ENCODE measurements around the gene IHH.

IHH gene

DNA sequence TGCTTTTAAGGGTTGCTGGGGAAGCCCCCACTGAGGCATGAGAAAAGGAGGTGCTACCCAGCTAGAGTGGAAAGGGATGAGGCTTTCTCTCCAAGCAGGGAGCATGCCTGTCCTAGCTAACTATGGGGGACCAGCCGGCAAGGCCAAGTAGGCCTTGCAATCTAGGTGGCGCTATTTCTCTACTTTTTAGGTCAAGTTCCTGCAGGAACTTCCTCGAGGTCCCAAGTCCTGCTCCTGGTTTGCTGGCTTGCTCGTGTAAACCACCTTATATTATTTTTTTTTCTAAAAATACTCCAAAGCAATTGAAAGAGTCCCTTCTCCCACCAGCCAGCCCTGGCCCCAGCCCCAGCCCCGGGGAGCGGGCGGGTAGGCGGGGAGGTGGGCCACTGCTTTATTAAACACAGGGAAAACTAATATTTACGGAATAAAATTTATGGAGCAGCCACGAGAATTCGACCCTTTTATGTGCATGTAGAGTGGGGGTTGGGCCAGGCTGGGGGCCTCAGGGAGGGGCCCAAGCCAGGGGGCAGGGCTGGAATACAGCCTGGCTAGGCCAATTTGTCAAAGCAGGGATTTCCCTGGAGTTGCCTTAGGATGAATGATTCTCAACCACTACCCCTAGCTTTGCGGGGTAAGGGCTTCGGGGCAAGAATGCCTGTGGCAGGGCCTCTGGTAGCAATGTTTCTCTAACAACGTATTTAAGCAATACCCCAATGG, 12.8 kb upstream of the IHH start:
- DNase-seq: peak in 1 of 2 donors; percentile 29

DNA sequence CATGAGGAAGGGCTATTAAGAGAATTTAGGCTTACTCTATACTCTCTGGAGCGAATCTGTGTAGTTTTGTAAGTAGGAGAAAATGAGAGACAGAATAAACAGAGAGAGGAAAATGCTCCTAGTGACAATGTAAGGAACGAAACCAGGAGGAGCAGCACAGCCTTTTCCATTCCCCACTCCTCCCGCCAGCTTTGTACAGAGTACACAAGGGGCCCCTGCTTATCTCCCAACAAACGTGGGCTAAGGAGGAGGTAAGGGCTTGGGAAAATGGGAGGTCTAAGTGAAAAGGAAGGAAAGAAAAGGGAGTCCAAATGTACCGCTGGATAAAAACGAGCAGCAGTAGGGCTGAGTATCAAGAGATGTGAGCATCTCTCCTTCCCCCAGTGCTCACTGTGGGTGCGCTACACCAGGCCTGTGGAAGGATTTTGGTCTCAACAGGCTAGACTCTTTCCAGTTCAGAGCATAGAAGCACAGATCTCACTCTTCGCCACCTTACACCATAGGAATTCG, 12.1 kb upstream of the IHH start:
- DNase-seq: no peak

DNA sequence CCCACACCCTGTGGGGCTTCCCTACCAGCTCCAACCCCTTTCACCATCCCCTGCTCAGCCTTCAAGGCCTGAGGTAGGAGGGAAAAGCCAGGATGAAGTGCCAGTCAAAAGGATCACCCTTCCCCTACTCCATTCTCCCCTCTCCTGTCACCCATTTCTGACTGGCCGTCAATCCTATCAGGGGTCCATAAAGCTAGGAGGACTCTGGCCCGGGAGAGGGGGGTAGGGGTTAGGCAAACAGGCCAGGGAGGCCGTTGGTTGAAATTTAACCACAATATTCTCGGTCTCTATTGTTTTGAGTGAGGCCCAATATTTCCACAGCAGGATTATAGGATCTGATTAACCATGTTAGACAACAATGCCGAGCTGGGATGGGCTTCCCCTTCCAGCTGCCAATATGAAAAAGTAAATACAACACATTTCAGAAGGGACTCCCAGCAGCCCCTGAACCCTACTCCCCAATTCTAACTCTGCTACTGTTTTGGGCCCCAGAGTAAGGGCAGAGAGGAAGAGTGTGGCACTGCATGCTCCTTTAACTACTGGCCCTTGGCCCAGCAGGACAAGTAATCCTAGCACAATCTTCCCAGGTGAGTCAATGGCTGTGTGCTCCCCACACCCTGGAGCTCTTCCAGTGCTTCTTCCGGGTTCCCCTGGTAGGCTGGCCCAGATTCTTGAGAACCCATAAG, 10.6 kb upstream of the IHH start:
- DNase-seq: no peak

DNA sequence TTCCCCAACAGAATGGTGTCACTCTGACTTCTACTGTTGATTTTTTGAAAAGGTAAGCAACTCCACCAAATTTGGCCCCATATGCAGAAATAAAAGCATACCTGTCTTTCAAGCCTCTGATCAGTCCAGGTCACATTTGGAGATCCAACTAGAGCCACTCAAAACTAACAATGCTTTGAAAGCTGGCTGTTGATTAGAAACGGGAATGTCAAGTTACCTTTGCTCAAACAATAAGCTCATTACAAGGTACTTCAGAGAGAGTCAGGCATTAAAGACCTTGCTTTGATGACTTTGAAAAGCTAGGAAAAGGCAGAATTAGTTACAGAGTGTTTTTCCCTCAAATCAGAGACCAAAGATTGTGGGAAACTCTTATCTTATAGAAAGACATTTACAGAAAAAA, 4.8 kb upstream of the IHH start:
- DNase-seq: no peak

DNA sequence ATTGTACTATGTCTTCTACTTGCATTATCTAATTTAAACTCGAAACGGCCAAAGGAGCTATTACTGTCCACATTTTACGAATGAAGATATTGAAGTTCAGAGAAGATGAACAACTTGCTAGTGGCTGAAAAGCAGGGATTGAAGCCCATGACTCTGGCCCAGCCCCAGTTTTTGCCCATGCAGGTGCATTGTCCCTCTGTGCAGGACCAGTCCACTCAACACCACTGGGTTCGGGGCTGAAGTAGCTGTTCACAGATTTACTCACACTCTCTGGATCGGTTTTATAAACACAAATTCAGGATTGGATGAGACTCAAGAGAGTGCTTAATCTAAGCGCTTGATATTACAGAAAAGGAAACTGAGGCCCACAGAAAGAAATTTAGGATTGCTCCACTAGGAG, 1.4 kb upstream of the IHH start:
- no peak for DNase-seq

DNA sequence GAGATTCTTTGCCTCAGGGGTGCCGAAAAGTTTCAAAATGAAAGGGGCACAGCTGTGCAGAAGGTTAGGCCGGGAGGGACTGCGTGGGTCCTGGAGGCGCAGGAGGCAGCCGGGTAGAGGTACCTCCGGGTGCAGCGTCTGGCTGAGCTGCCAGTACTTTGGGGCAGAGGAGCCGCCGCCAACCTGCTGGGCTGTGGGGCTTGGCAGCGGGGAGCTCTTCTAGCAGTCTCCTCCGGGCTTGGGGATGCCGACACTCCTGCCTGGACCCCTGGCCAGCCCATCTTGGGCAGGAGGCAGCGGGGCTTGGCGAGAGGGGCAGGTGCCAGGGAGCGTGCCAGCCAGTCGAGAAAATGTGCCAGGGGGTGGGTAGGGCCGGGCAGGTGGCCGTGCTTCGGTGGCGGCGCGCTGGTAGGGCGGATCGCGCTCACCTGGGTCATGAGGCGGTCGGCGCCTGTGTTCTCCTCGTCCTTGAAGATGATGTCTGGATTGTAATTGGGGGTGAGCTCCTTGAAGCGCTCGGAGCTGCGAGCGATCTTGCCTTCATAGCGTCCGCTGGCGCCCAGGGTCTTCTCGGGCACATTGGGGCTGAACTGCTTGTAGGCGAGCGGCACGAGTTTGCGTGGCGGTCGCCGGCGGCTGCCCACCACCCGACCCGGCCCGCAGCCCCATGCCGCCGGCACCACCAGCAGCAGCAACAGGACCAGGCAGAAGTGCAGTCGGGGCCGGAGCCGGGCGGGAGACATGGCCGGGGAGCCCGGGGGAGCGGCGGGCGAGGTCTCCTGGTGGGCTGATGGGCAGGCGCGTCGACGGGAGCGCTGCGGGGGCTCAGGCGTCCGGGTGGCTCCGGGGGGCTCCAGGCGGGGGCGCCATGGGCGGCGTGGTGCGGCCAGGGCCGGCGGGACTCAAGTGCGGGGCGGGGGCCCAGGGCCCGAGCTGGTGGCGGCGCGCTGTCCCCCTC, 717 bp downstream of the IHH start:
- DNase-seq: no peak

DNA sequence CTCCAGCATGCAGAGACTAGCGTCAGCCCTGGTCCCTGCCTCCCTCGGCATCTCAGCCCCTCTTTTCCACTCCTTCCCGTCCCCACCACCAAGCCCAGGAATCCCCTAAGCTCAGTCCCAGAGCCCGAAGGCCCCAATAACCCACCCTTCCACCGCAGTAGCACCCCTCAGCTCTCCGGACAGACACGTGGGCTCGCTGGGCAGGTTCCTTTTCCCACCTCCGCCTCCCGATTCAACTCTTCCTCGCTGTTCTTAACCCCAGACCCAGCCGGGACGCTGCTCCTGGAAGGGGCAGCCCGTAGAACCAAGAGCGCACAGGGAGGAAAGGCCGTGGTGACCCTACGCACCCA, 1.4 kb downstream of the IHH start:
- no peak for DNase-seq

DNA sequence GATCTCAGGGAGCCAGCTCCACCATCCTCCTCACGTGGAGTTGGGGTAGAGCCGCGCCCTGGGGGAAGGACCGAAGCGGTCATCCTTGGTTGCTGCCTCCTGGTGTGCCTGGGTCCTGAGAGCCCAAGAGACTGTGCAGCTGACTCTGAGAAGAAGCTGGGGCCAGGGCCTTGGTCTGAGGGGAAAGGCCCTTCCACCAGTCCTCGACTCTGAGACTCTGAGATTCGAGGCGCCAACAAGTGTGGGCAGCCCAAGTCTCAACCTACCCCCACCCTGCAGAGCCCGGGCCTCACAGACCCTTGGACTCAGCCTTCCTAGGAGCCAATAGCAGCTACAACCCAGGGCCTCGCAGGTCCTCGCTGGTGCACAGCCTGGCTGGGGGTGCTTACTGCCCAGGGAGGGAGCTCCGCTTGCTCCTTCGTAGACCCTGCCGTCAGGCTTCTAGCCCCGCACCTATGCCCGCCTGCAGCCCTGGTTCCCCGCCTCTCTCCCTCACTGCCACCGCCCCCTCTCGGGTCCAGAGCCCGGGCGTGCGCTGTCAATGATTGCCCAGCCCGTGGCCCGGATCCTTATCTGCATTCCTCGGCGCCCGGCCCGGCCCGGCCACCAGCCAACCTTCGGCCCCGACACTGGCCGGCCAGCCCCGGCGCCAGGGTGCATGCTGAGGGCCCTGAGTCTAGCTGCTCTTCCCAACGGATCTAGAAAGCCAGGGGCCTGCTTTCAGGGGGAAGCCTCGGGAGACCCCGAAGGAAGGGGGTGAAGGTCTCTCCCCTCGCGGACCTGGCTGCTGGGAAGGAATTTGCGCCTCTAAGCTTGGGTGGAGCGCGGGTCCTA, 2.0 kb downstream of the IHH start:
- DNase-seq: no peak

DNA sequence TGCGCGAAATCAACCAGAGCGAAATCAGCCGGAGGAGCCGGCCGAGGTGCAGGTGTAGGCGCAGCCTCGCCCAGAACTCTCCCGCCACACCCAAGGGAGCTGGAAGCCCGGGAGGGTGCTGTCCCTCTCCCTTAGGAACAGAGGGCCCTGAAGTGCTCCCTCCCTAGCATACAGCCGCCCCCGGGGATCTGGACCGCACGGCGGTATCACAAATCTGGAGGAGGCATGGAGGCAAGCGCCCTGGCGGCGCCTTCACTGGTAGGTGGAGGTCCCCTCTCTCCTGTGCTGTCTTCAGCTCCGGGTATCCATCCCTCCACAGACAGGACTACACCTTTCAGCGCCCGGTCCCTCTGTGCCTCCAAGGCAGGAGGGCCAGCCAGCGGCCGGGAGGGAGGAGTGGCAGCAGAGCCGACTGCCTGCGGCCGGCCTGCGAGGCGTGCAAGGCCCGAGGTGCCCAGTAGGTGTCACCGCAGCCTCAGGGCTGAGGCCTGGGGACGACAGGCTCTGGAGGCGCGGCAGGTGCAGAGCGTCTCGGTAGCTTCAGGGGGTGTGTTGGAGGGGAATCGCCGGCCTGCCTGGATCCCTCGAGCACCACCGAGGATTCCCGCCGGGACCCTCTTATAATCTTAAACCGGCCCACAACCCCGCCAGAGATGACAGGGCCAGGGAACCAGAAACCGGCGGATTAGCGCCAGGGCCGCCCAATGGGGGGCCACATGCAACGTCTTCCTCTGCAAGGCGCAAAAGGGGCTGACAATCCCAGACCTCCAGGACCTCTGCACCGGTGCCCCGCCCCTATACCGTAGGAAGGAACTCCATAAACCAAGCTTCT, 2.8 kb downstream of the IHH start:
- DNase-seq: peak; percentile 66 to 72

DNA sequence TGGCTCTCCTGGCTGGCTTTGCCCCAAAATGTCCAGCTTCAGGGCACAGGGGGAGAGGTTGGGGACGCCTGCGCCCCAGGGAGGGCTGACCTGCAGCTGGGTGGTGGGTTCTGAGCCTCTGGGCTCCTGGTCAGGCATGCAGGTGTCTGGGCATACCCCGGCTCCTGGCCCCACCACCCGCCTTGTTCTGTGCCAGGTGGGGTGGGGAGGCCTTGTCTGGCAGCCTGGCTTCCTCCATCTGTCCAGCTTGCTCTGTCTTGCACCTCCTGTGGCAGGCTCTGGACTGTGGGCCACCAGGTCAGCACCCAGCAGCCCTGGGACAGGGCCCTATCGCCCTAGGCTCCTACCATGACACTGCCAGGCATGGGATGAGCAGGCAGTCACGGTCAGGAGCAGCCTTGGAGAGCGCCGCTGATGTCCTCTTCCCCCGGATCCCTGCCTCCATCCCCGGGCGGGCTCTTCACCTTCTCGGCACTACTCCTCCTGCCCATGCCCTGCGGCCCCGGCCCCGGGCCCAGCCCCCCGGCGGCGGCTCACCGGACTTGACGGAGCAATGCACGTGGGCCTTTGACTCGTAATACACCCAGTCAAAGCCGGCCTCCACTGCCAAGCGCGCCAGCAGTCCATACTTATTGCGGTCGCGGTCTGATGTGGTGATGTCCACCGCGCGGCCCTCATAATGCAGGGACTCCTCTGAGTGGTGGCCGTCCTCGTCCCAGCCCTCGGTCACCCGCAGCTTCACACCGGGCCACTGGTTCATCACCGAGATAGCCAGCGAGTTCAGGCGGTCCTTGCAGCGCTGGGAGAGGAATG, 3.6 kb downstream of the IHH start:
- DNase-seq: no peak

DNA sequence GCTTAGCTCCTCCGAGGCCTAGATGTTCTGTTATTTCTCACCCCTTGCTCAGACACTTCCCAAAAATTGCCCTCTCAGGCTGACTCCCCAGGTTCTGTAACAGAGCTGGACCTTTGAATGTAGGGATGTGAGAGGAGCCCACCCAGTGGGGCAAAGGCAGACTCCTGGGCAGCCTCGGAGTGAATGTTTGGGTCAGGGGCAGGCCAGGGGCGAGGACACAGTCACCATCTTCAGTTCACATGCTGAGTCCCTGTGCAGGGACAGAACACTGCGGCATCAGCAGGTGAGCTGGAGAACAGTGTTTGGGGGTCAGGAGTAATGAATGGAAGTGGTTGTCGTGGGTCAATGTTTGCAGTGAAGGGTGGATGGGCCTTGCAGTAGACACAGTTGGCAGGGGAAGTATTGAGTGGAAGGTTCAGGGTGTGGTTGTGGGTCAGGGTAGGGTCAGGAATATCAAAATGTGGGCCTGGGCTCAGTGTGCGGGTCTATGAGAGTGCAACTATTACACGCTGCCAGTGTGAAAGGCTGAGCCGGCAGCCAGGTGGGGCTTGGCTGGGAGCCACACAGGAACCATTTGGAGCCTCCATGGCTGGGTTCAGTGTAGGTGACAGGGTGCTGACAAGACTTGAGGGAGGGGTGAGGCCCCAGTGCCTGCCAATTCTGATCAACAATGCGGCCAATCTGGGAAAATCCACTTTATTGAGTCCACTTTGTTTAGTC, 4.4 kb downstream of the IHH start:
- DNase-seq: no peak

DNA sequence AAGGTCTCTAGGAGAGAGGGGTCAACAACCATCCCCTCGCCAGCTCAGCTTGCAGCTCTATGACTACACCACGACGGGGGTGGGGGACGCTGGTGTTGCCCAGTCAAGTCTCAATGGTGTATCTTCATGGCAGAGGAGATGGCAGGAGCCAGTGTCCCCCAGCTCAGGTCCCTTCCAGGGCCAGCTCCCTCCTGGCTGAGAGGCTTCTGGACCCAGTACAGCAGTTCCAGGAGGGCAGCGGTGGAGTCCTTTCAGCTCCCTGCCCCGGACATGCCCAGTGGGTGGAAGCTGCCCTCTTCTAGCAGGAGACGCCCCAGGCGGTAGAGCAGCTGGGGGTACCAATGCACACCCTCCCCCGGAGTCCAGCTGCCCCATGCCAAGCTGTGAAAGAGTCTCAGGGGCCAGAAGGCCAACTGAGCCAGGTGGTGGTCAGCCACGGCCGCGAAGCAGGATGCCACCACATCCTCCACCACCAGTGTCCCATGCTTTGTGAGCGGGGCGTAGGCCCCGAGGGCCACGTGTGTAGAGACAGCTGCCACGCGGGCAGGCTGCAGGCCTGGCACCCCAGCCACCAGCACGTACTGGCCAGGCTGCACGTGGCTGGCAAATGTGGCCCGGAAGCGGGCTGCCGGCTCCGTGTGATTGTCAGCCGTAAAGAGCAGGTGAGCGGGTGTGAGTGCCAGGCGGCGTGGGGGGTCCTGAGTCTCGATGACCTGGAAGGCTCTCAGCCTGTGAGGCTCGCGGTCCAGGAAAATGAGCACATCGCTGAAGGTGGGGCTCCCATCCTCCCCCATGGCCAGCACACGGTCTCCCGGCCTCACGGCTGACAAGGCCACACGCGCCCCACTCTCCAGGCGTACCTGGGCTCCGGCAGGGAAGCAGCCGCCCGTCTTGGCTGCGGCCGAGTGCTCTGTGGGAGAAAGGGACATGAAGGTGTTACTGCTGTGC, 5.5 kb downstream of the IHH start:
- DNase-seq: no peak

DNA sequence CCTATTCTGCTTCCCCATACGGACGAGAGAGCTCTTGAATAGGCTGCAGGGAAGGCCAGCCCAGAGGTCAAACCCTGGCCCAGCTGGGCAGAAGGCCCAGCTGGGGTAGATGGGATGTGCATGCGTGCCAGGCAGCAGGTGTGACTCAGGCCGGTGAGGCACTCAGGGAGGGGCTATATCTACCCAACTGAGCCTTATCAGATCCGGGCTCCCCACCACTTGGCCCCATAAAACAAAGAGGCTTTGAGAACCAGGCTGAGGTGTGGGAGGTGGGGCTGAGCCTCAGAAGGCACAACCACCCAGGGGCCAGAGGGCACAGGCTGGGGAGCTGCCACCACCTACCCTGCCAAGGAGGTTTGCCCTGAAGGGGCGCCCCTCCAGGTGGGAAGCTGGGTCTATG, 11.4 kb downstream of the IHH start:
- DNase-seq: no peak

DNA sequence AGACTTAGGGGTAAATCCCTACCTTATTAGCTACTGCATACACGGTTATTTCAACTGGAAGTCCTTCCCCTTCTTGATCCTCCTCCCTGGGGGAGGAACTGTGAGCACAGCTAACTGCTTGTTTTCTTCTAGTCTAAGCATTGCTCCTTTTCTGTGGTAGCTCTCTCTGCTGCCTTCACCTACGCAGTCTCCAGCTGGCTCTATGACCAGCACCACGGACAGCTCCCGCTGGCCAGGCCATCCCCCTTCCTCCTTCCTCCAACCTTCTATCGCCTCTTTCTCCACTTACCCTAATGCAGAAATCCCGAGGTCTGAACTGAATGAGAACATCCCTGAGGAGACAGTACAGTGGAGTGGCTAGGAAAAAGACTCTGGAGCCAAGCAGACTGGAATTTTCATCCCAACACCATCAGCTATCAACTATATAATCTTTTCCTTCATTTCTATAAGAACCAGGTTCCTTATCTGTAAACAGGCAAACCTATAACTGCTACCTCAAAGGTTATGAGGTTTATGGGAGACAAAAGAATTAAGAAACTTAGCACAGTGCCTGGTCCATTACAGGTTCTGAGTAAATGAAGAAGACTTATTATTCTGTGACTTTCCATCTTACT, 14.7 kb downstream of the IHH start:
- DNase-seq: no peak

DNA sequence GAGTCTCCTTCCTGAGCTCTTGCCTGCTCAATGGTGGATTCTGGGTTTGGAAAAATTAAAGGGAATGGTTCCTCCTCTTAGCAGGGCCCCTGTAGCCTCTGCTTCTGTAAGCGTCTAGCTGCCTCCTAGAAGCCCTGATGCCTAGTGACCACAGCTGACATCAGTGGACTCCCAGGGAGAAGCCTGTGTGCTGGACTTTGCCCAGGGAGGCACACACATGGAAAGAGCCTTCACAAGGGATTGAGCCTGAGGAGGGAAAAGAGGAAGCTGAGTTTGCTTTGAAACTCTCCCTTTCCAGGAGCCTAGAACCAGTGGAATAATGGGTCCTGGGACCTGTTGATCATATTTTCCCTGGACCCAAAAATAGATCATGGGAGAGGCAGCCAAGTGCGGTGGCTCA, 18.0 kb downstream of the IHH start:
- no peak for DNase-seq

DNA sequence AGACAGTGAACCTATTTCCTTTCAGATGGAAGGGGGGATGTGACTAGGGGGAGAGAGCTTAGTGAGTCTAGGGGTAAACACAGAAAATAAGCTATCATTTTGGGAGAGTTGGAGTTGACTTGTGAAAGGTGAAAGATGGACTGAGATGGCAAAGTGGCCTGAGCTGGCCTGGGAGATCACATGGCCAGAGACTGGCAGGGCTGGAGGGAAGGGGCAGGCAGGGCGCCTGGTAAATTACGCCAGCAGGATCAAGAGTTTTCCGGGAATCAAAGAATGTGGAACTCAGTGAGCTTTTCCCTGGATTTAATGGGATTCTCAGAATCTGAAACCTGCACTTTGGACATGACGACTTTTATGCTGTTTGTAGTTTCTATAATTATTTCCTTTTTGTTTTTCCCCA, 18.6 kb downstream of the IHH start:
- DNase-seq: no peak

DNA sequence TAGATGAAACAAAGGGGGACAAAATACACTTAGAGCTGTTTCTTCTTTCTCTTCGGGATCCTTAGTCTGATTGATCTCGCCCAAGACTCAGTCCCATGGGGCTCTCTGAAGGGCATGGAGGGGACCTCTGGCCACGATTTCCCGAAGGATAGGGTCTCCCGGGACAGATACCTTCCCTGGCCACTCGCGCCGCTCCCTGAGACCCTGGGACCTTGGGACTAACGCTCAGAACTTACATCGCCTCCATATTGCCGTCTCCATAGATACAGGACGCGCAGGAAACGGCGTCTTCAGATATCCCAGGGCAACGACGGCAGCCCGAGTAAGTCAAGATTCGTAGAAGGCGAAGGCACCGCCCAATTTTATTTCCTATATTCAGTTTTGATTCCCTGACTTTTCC, 19.5 kb downstream of the IHH start, which contains the start of gene CFAP65:
Gene CFAP65, minus strand, starts transcription at position 265 of the 400 bp plus-strand sequence. CDS start 2,468 bp downstream, outside the sequence.
- peak in 1 of 2 donors; percentile 41 for DNase-seq

DNA sequence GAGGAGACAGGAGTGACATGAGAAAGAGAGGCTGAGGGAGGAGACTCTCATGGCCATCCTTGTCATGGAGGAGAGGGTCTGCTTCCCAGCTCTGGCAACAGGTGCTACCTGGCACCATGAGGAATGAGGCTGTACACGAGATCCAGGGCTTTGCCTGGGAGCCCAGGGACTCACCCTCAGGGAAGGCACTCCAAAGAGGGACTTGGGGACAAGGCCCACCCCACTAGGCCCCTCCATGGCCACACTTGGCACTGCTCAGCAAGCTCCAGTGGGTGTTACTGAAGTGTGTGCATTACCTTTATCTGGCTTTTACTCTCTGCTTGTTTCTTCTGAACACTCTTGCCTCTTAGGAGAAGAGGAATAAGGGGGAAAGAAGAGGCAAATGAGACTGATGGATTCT, 22.1 kb downstream of the IHH start:
- DNase-seq: no peak
